Neuronal stem cell (in vitro differentiated cells): ENCODE results near the gene PANX1.
A peak's percentile ranks its signal among the peaks of the same experiment; 100 is the strongest.

Experiments used
- DNase-seq: peaks from one replicate; pipeline ENCODE4 v3.0.0-alpha.2; 2013; ENCODE audit warnings: low spot score
- H2AFZ ChIP-seq: one replicate; pipeline ENCODE4 v1.6.1; 2013; ENCODE audit warnings: mild to moderate bottlenecking, low read length, inconsistent platforms
- H2AK5ac ChIP-seq: 2 replicates; pipeline ENCODE4 v1.6.1; 2013; ENCODE audit warnings: low read depth, mild to moderate bottlenecking, inconsistent platforms, low read length, moderate library complexity, mixed read lengths
- H2BK120ac ChIP-seq: 2 replicates; pipeline ENCODE4 v1.6.1; 2013; ENCODE audit warnings: low read depth, mild to moderate bottlenecking, inconsistent platforms, low read length, moderate library complexity, mixed read lengths
- H2BK12ac ChIP-seq: one replicate; pipeline ENCODE4 v1.6.1; 2013; ENCODE audit warnings: low read length, inconsistent platforms
- H2BK15ac ChIP-seq: 2 replicates; pipeline ENCODE4 v1.6.1; 2013; ENCODE audit warnings: mild to moderate bottlenecking, low read length, inconsistent platforms, mixed read lengths
- H2BK5ac ChIP-seq: one replicate; pipeline ENCODE4 v1.6.1; 2013; ENCODE audit warnings: inconsistent platforms, mild to moderate bottlenecking, low read length, moderate library complexity
- H3K14ac ChIP-seq: one replicate; pipeline ENCODE4 v1.6.1; 2013; ENCODE audit warnings: low read length, inconsistent platforms
- H3K18ac ChIP-seq: 2 replicates; pipeline ENCODE4 v1.6.1; 2013; ENCODE audit warnings: low read length, inconsistent platforms
- H3K23ac ChIP-seq: 2 replicates; pipeline ENCODE4 v1.6.1; 2013; ENCODE audit warnings: low read depth, mild to moderate bottlenecking, mixed read lengths, low read length, inconsistent platforms; ENCODE audit not compliant: poor library complexity
- H3K27ac ChIP-seq: replicated peaks from 3 replicates; pipeline ENCODE4 v1.5.1; 2013; ENCODE audit warnings: low read length, inconsistent platforms
- H3K27me3 ChIP-seq, 3 experiments: 2 replicates each; pipeline ENCODE4 v1.6.1; 2013; ENCODE audit warnings: low read length in 3 of 3, mild to moderate bottlenecking in 2 of 3, inconsistent platforms in 1 of 3, low read depth in 1 of 3, mixed read lengths in 1 of 3, moderate library complexity in 1 of 3; ENCODE audit not compliant: control insufficient read depth in 3 of 3, insufficient read depth in 3 of 3
- H3K36me3 ChIP-seq, 2 donors: replicated peaks in 1 of 2; 2 replicates each; pipeline ENCODE4 v1.6.1; 2013; ENCODE audit warnings: low read length in 2 of 2; ENCODE audit not compliant: control insufficient read depth in 2 of 2, insufficient read depth in 2 of 2
- H3K4ac ChIP-seq: 2 replicates; pipeline ENCODE4 v1.6.1; 2013; ENCODE audit warnings: inconsistent platforms, mild to moderate bottlenecking, low read length, moderate library complexity
- H3K4me1 ChIP-seq, 2 donors: 1 replicate in 1 of 2; 2 replicates in 1 of 2; pipeline ENCODE4 v1.6.1; 2013; ENCODE audit warnings: low read length in 2 of 2, low read depth in 1 of 2; ENCODE audit not compliant: control insufficient read depth in 2 of 2, insufficient read depth in 1 of 2
- H3K4me2 ChIP-seq: one replicate; pipeline ENCODE4 v1.6.1; 2013; ENCODE audit warnings: mild to moderate bottlenecking, low read length, inconsistent platforms; ENCODE audit not compliant: insufficient read depth, poor library complexity, severe bottlenecking
- H3K4me3 ChIP-seq, 2 donors: 2 replicates each; pipeline ENCODE4 v1.5.1; 2013; ENCODE audit warnings: low read length in 2 of 2, mild to moderate bottlenecking in 2 of 2, inconsistent platforms in 1 of 2, moderate library complexity in 1 of 2
- H3K79me1 ChIP-seq: one replicate; pipeline ENCODE4 v1.6.1; 2013; ENCODE audit warnings: low read depth, mild to moderate bottlenecking, inconsistent platforms, low read length, moderate library complexity
- H3K9ac ChIP-seq: one replicate; pipeline ENCODE4 v1.6.1; 2013; ENCODE audit warnings: mild to moderate bottlenecking, low read depth, low read length, inconsistent platforms; ENCODE audit not compliant: poor library complexity
- H3K9me3 ChIP-seq, 2 donors: replicated peaks in 1 of 2; 2 replicates each; pipeline versions ENCODE3 to v1.6.1; 2013; ENCODE audit warnings: low read length in 2 of 2, mild to moderate bottlenecking in 2 of 2, inconsistent platforms in 1 of 2, low read depth in 1 of 2, mixed read lengths in 1 of 2, moderate library complexity in 1 of 2; ENCODE audit not compliant: control insufficient read depth in 2 of 2, insufficient read depth in 1 of 2
- H4K8ac ChIP-seq: one replicate; pipeline ENCODE4 v1.6.1; 2013; ENCODE audit warnings: low read depth, mild to moderate bottlenecking, inconsistent platforms, low read length, moderate library complexity
- H4K91ac ChIP-seq: one replicate; pipeline ENCODE4 v1.6.1; 2013; ENCODE audit warnings: low read length, low read depth, mild to moderate bottlenecking, inconsistent platforms; ENCODE audit not compliant: poor library complexity
- WGBS, 2 donors: extraction: QIAGEN DNeasy Blood & Tissue Kit; methylation state at CpG; one replicate each; pipeline ENCODE4 v1.1.7; 2013; ENCODE audit warnings: missing lambda C conversion rate in 2 of 2, mixed read lengths in 1 of 2; ENCODE audit not compliant: insufficient read length in 2 of 2, insufficient replicate concordance in 1 of 2; ENCODE audit errors: extremely low coverage in 2 of 2; 5-methylcytosine and 5-hydroxymethylcytosine counted together

The PANX1 gene

GRCh38 chr11:94183886-94184264, 55.2 kb downstream of the PANX1 start:
- Histone ChIP-seq H3K79me1 (no peaks in the 10 kb centered on the region), H3K36me3 (peaks cover 12 to 72% of the 10 kb centered on the region in 2 donors), H3K4ac (no peak overlapping the region), H2BK5ac (no peak overlapping the region), H2BK12ac (no peak overlapping the region), H3K4me3 (no peak overlapping the region), H3K4me2 (no peak overlapping the region), H3K9me3 (no peaks in the 10 kb centered on the region), H2BK15ac (no peak overlapping the region), H4K91ac (no peak overlapping the region), H2AFZ (no peak overlapping the region), H2AK5ac (no peak overlapping the region), H2BK120ac (no peak overlapping the region), H3K9ac (no peak overlapping the region), H4K8ac (no peak overlapping the region), H3K23ac (no peak overlapping the region), H3K18ac (no peak overlapping the region), H3K27ac (no peak overlapping the region), H3K4me1 (peaks cover 0 to 2% of the 10 kb centered on the region in 2 donors), H3K27me3 (no peaks in the 10 kb centered on the region), H3K14ac (no peak overlapping the region)
- WGBS, 2 donors, result no CpG with 5 or more reads among the region's 7 CpGs
- peak; percentile 66 for DNase-seq

GRCh38 chr11:94184362-94184761, 55.7 kb downstream of the PANX1 start:
- Histone ChIP-seq H2BK15ac (no peak overlapping the region), H3K27me3 (no peaks in the 10 kb centered on the region), H3K18ac (no peak overlapping the region), H2BK12ac (no peak overlapping the region), H3K4ac (no peak overlapping the region), H4K91ac (no peak overlapping the region), H3K36me3 (peaks cover 12 to 67% of the 10 kb centered on the region in 2 donors), H3K4me2 (no peak overlapping the region), H3K27ac (no peak overlapping the region), H3K9ac (no peak overlapping the region), H2AK5ac (no peak overlapping the region), H3K4me1 (peaks cover 0 to 2% of the 10 kb centered on the region in 2 donors), H3K9me3 (no peaks in the 10 kb centered on the region), H2BK120ac (no peak overlapping the region), H2BK5ac (no peak overlapping the region), H3K14ac (no peak overlapping the region), H3K79me1 (no peaks in the 10 kb centered on the region), H4K8ac (no peak overlapping the region), H3K4me3 (no peak overlapping the region), H2AFZ (no peak overlapping the region), H3K23ac (no peak overlapping the region)
- WGBS, 2 donors, result no CpG with 5 or more reads among the region's 1 CpG
- DNase-seq, result no peak

GRCh38 chr11:94184846-94185245, 56.2 kb downstream of the PANX1 start:
- H3K27ac ChIP-seq, result no peak overlapping the region
- no peak overlapping the region for H2BK120ac ChIP-seq
- H3K9ac ChIP-seq, result no peak overlapping the region
- no CpG with 5 or more reads among the region's 2 CpGs for WGBS, 2 donors
- no peak overlapping the region for H4K8ac ChIP-seq
- no peak overlapping the region for H3K4me3 ChIP-seq
- H3K14ac ChIP-seq, result no peak overlapping the region
- no peak overlapping the region for H3K4me2 ChIP-seq
- no peak overlapping the region for H2AFZ ChIP-seq
- no peak overlapping the region for H2AK5ac ChIP-seq
- no peak overlapping the region for H2BK5ac ChIP-seq
- no peaks in the 10 kb centered on the region for H3K79me1 ChIP-seq
- no peak overlapping the region for H3K4ac ChIP-seq
- H3K27me3 ChIP-seq, result no peaks in the 10 kb centered on the region
- no peak for DNase-seq
- H4K91ac ChIP-seq, result no peak overlapping the region
- H2BK12ac ChIP-seq, result no peak overlapping the region
- no peak overlapping the region for H3K18ac ChIP-seq
- H3K23ac ChIP-seq, result no peak overlapping the region
- no peaks in the 10 kb centered on the region for H3K9me3 ChIP-seq
- H2BK15ac ChIP-seq, result no peak overlapping the region
- peaks cover 9 to 62% of the 10 kb centered on the region in 2 donors for H3K36me3 ChIP-seq
- peaks cover 0 to 2% of the 10 kb centered on the region in 2 donors for H3K4me1 ChIP-seq

- H3K4me3 ChIP-seq, result no peak overlapping the region
- no peaks in the 10 kb centered on the region for H3K79me1 ChIP-seq
- H2AK5ac ChIP-seq, result no peak overlapping the region
- no peak overlapping the region for H2BK120ac ChIP-seq
- no peak overlapping the region for H4K91ac ChIP-seq
- no peak overlapping the region for H3K4me2 ChIP-seq
- H3K9me3 ChIP-seq, result no peaks in the 10 kb centered on the region
- no peak overlapping the region for H2BK5ac ChIP-seq
- no peak overlapping the region for H3K18ac ChIP-seq
- no peak overlapping the region for H3K23ac ChIP-seq
- H3K36me3 ChIP-seq, result peaks cover 5 to 55% of the 10 kb centered on the region in 2 donors
- H3K27me3 ChIP-seq, result no peaks in the 10 kb centered on the region
- H3K14ac ChIP-seq, result no peak overlapping the region
- H2BK12ac ChIP-seq, result no peak overlapping the region
- H4K8ac ChIP-seq, result no peak overlapping the region
- H3K4me1 ChIP-seq, result peaks cover 0 to 2% of the 10 kb centered on the region in 2 donors
- no peak overlapping the region for H2AFZ ChIP-seq
- no peak overlapping the region for H2BK15ac ChIP-seq
- H3K4ac ChIP-seq, result no peak overlapping the region
- no peak overlapping the region for H3K27ac ChIP-seq
- no peak overlapping the region for H3K9ac ChIP-seq
- DNase-seq, result no peak
Observed at GRCh38 chr11:94185416-94186084, 56.9 kb downstream of the PANX1 start.
